Heart left ventricle (tissue), 13 donors: ENCODE results near the gene VPS45.

ENCODE experiments used
- CTCF ChIP-seq, 12 donors: fragments of 200-600 bp; sonication (generic) in 4 of 12; IDR thresholded peaks; one replicate each; pipeline versions ENCODE4 v1.5.0 to v1.8.0; 2018 to 2022; ENCODE audit warnings: antibody characterized with exemption in 12 of 12, mild to moderate bottlenecking in 5 of 12
- POLR2A ChIP-seq, 2 donors: fragments of 450-650 bp; IDR thresholded peaks; one replicate each; pipeline ENCODE4 v1.6.1; 2017; ENCODE audit warnings: antibody characterized with exemption in 2 of 2, mild to moderate bottlenecking in 2 of 2, moderate library complexity in 2 of 2
- donor health status: ischemic (EF 13 %, LVEDD 7.1; RV severe dilation, severe dysfunction).
- donor health status: DM: no; HTN: yes; CAD: no.
- donor health status: DM: no; HTN: no; CAD: no.
- donor health status: ischemic (EF 25% LVEDD 6.9; RV normal size, moderate dysfunction).
- donor health status: ischemic (EF 25% LVEDD 5.7; RV mildly dilated, moderate dysfunction).
- donor health status: ischemic (EF 35%, LVEDD 5.7; RV mildly dilated, moderate dysfunction).
- donor health status: nonischemic (EF 11% LVEDD 7.7; RV severe dilation, severe dysfunction).
- donor health status: DM: yes; HTN: yes; CAD: no.
- donor health status: PGD.
- donor health status: ischemic (EF 29% LVEDD 5.4; RV normal size, mild dysfunction).
- donor health status: nonischemic (EF 23%, LVEDD 6.1; RV moderate dilation, normal function).

GRCh38 chr1:150160964-150161621 is 93.5 kb downstream of the VPS45 start:
- no peak for TF ChIP-seq CTCF (IDR thresholded peaks at IDR 0.05)
- TF ChIP-seq POLR2A (IDR thresholded peaks at IDR 0.05): no peak
